Measurements from ENCODE around the gene PREP.

DNA sequence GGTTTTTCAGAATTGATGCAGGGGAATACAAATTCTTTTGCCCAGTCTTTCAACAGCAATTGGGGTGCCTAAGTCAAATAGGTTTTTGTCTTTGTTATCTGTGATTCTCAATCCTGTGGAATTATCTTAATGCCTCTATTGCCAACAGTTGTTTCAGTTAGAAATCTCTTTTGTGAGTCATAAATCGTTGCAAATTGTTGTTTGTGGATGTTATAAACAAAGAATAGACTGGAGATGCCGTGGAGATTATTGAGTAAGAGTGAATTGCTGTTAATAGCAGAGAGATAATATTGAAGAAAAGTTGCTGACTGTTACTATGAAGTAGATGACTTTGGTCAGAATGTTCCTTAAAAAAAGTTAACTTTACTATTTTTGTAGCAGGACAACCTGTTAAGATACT is 159.4 kb downstream of the PREP start:
- no peak for TF ChIP-seq CTCF (IDR thresholded peaks at IDR 0.05)
- no peak for TF ChIP-seq POLR2A (IDR thresholded peaks at IDR 0.05)
